Panc1 (cell line): ENCODE results near the gene TMEM134. TPM values are rescaled to one million over a fixed set of nuclear protein-coding genes. Genes with fewer than 3 reads are reported as not detected.
A peak's percentile ranks its signal among the peaks of the same experiment; 100 is the strongest.

Experiments used
- ATAC-seq: fragments of 200-7000 bp; cut with Tn5 transposase; 2 replicates; pipeline ENCODE4 v1.9.1; 2020; ENCODE audit warnings: mild to moderate bottlenecking, moderate library complexity
- BruUV-seq: library from RNA; stranded (reverse); fragments of 400-500 nt; replicated peaks from 2 replicates; lab custom pipeline; 2021; lab: Mats Ljungman, UMichigan
- CTCF ChIA-PET: fragments of 300-600 bp; sonication (Branson Sonifier 250); formaldehyde crosslinking; loops from one replicate; lab custom pipeline; 2022; ENCODE audit warnings: antibody characterized with exemption; lab: Charles Lee
- POLR2A ChIA-PET: fragments of 300-600 bp; sonication (Branson Sonifier 250); formaldehyde crosslinking; loops from one replicate; lab custom pipeline; 2022; ENCODE audit warnings: antibody characterized with exemption; lab: Charles Lee
- DNase-seq: peaks from one replicate; pipeline ENCODE4 v3.0.0-alpha.2; 2010; ENCODE audit warnings: low read depth, low spot score
- H3K27ac ChIP-seq: 2 replicates; pipeline ENCODE4 v1.5.1; 2011; ENCODE audit warnings: mild to moderate bottlenecking, low read length, inconsistent platforms
- H3K27me3 ChIP-seq: fragments of 200-500 bp; sonication (Bioruptor generic); 2 replicates; pipeline ENCODE4 v1.6.0; 2014; ENCODE audit warnings: low read length, inconsistent platforms; ENCODE audit not compliant: control insufficient read depth, insufficient read depth
- H3K36me3 ChIP-seq: fragments of 200-500 bp; sonication (Bioruptor generic); 2 replicates; pipeline ENCODE4 v1.5.1; 2014; ENCODE audit warnings: inconsistent platforms, mild to moderate bottlenecking, low read length, moderate library complexity; ENCODE audit not compliant: control insufficient read depth, insufficient read depth
- H3K4me1 ChIP-seq: 2 replicates; pipeline ENCODE4 v1.5.1; 2011; ENCODE audit warnings: inconsistent platforms, mild to moderate bottlenecking, low read length, moderate library complexity; ENCODE audit not compliant: control insufficient read depth, insufficient read depth
- H3K4me3 ChIP-seq, 2 experiments: 2 replicates each; pipeline ENCODE4 v1.5.1; 2011 to 2012; ENCODE audit warnings: low read depth in 2 of 2, low read length in 2 of 2, mild to moderate bottlenecking in 2 of 2, inconsistent platforms in 1 of 2, moderate library complexity in 1 of 2
- H3K9me3 ChIP-seq: fragments of 200-500 bp; sonication (Bioruptor generic); 2 replicates; pipeline ENCODE4 v1.5.1; 2014; ENCODE audit warnings: low read depth, mild to moderate bottlenecking, inconsistent platforms, low read length, moderate library complexity; ENCODE audit not compliant: control insufficient read depth, insufficient read depth
- POLR2AphosphoS5 ChIP-seq: IDR thresholded peaks from 2 replicates; pipeline ENCODE4 v1.6.1; 2012; ENCODE audit warnings: mild to moderate bottlenecking, low read depth, low read length, moderate library complexity
- SIN3A ChIP-seq: IDR thresholded peaks from 2 replicates; pipeline ENCODE4 v1.6.1; 2012; ENCODE audit warnings: low read depth, mild to moderate bottlenecking, low read length, moderate library complexity, borderline replicate concordance; ENCODE audit not compliant: insufficient read depth
- TCF7L2 ChIP-seq: IDR thresholded peaks from 2 replicates; pipeline ENCODE4 v1.6.1; 2011; ENCODE audit warnings: mild to moderate bottlenecking, low read depth, low read length, inconsistent platforms
- in situ Hi-C: cut with HindIII; loops from 2 replicates; pipeline ENCODE4 v1.10.0; 2016; ENCODE audit warnings: low sequenced_read_pairs, low pct_unique_long_range_greater_than_20kb
- intact Hi-C: fragments of 100-400 bp; cut with micrococcal nuclease; formaldehyde crosslinking; loops from one replicate; pipeline ENCODE4 v1.10.0; 2022; ENCODE audit not compliant: unreplicated experiment
- total RNA-seq: library from RNA; stranded (reverse); gene quantifications from one replicate; pipeline ENCODE4 v1.2.1, GENCODE V29; 2021; ENCODE audit not compliant: unreplicated experiment
- TF ChIP-seq, protein P1 (sequence below): fragments of 450-650 bp; IDR thresholded peaks from 2 replicates; pipeline ENCODE4 v1.5.1; 2017; ENCODE audit warnings: mild to moderate bottlenecking
- TF ChIP-seq, protein P2 (sequence below), 2 experiments: IDR thresholded peaks; 2 replicates each; pipeline ENCODE4 v1.6.1; 2011 to 2012; ENCODE audit warnings: low read depth in 2 of 2, control low read depth in 1 of 2, low read length in 1 of 2, mild to moderate bottlenecking in 1 of 2, moderate library complexity in 1 of 2; ENCODE audit not compliant: insufficient read depth in 1 of 2

TMEM134 gene
- total RNA-seq, 1 experiment from 2014 or later = 65.0 TPM

DNA sequence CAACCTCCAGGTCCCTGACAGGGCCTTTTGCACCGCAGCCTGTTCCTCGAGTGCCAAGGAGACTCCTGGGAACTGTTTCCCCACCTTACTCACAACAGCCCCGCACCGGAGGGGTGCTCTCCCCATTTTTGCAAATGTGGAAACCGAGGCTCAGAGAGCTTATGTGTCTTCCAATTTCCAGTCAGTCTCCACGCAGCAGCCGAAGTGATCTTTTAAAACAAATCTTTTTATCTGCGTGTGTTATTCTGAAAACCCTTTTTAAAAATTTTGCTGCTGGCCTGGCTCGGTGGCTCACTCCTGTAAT, 409 bp upstream of the TMEM134 start:
- ATAC-seq = no peak
- peaks cover 2% of the 10 kb centered on the region; the same call in 1 of the 2 replicates for H3K36me3 ChIP-seq

DNA sequence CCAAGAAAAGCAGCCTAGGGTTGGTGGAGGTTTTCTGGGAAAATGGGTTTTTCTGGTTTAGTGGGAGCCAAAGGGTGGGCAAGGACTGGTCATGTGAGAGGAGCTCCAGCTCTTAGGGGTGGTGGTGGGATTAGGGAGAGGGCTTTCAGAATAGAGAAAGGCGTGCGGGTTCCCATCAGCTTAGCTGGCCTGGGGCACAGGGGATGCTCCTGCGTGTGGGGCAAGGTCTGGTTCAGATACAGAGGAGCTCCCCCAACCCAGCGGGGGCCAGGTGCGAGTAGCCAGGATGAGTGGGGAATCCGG, 644 bp downstream of the TMEM134 start:
- in situ Hi-C loops (no loop called here), intact Hi-C loops (no loop called here)
- BruUV-seq = no TSS peak
- H3K36me3 ChIP-seq = peaks cover 2% of the 10 kb centered on the region; the same call in 1 of the 2 replicates
- H3K9me3 ChIP-seq = no peaks in the 10 kb centered on the region
- ChIA-PET POLR2A (interaction anchor here (0.6 kb wide), 1 partner anchor 15 kb away, joined by 3 read pairs; the partner anchor contains the start of gene AIP), CTCF (interaction anchor here (0.6 to 0.7 kb wide), 4 partner anchors 32 to 203 kb away, joined by 3 to 7 read pairs (median 4); partner anchors contain the start of gene PPP1CA)
- TF ChIP-seq POLR2AphosphoS5 = no peak
- TF ChIP-seq TCF7L2 = no peak
- TF ChIP-seq, protein P1, sequence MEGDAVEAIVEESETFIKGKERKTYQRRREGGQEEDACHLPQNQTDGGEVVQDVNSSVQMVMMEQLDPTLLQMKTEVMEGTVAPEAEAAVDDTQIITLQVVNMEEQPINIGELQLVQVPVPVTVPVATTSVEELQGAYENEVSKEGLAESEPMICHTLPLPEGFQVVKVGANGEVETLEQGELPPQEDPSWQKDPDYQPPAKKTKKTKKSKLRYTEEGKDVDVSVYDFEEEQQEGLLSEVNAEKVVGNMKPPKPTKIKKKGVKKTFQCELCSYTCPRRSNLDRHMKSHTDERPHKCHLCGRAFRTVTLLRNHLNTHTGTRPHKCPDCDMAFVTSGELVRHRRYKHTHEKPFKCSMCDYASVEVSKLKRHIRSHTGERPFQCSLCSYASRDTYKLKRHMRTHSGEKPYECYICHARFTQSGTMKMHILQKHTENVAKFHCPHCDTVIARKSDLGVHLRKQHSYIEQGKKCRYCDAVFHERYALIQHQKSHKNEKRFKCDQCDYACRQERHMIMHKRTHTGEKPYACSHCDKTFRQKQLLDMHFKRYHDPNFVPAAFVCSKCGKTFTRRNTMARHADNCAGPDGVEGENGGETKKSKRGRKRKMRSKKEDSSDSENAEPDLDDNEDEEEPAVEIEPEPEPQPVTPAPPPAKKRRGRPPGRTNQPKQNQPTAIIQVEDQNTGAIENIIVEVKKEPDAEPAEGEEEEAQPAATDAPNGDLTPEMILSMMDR = no peak
- TF ChIP-seq SIN3A = no peak
- TF ChIP-seq, protein P2, sequence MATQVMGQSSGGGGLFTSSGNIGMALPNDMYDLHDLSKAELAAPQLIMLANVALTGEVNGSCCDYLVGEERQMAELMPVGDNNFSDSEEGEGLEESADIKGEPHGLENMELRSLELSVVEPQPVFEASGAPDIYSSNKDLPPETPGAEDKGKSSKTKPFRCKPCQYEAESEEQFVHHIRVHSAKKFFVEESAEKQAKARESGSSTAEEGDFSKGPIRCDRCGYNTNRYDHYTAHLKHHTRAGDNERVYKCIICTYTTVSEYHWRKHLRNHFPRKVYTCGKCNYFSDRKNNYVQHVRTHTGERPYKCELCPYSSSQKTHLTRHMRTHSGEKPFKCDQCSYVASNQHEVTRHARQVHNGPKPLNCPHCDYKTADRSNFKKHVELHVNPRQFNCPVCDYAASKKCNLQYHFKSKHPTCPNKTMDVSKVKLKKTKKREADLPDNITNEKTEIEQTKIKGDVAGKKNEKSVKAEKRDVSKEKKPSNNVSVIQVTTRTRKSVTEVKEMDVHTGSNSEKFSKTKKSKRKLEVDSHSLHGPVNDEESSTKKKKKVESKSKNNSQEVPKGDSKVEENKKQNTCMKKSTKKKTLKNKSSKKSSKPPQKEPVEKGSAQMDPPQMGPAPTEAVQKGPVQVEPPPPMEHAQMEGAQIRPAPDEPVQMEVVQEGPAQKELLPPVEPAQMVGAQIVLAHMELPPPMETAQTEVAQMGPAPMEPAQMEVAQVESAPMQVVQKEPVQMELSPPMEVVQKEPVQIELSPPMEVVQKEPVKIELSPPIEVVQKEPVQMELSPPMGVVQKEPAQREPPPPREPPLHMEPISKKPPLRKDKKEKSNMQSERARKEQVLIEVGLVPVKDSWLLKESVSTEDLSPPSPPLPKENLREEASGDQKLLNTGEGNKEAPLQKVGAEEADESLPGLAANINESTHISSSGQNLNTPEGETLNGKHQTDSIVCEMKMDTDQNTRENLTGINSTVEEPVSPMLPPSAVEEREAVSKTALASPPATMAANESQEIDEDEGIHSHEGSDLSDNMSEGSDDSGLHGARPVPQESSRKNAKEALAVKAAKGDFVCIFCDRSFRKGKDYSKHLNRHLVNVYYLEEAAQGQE (IDR thresholded peaks at IDR 0.05; ENCODE audit: insufficient read depth in 1 of 2, low read depth in 2 of 2, low read length in 1 of 2) = no peak
- H3K4me3 ChIP-seq = peak overlapping the region; percentile 64 to 75
- H3K27me3 ChIP-seq = no peaks in the 10 kb centered on the region
- H3K4me1 ChIP-seq = peaks cover 40% of the 10 kb centered on the region
- ATAC-seq (peak; percentile 3), DNase-seq (no peak)
- peak overlapping the region; percentile 64 for H3K27ac ChIP-seq

More for the DNA sequence above, 409 bp upstream of the TMEM134 start:
- BruUV-seq = no TSS peak
- ChIA-PET CTCF (interaction anchor here (1.2 kb wide), 1 partner anchor 68 kb away, joined by 9 read pairs; the partner anchor contains the start of gene PPP1CA), POLR2A (no interaction called here)
- Histone ChIP-seq H3K4me3 (peak overlapping the region; percentile 64 to 88), H3K4me1 (peaks cover 31% of the 10 kb centered on the region), H3K27ac (peak overlapping the region; percentile 95), H3K27me3 (no peaks in the 10 kb centered on the region), H3K9me3 (no peaks in the 10 kb centered on the region)
- no peak for DNase-seq
- intact Hi-C loops (no loop called here), in situ Hi-C loops (no loop called here)
- TF ChIP-seq, protein P1 = no peak
